Measurements from ENCODE around the gene DOCK4.

The DOCK4 gene

DNA sequence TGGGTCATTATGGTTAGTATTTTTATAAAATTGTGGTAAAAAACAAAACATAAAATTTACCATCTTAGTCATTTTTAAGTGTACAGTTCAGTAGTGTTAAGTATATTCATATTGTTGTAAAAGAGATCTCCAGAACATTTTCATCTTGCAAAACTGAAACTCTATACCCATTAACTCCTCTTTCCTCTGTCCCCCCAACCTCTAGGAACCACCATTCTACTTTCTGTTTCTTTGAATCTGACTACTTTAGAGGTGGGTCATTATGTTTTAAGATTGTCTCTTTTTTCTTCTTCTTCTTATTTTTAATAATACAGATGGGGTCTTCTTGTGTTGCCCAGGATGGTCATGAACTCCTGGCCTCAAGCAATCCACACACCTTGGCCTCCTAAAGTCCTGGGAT lies 84.1 kb downstream of the DOCK4 start:
- DNase-seq: no peak
- Histone ChIP-seq H3K27ac (no peak overlapping the region), H3K9me3 (ENCODE audit: severe bottlenecking) (no peaks in the 10 kb centered on the region), H3K4me3 (ENCODE audit: low read depth, low read length) (no peak overlapping the region), H3K36me3 (no peaks in the 10 kb centered on the region), H3K27me3 (ENCODE audit: insufficient read depth, low read depth, severe bottlenecking) (no peaks in the 10 kb centered on the region)
- TF ChIP-seq, protein P1, sequence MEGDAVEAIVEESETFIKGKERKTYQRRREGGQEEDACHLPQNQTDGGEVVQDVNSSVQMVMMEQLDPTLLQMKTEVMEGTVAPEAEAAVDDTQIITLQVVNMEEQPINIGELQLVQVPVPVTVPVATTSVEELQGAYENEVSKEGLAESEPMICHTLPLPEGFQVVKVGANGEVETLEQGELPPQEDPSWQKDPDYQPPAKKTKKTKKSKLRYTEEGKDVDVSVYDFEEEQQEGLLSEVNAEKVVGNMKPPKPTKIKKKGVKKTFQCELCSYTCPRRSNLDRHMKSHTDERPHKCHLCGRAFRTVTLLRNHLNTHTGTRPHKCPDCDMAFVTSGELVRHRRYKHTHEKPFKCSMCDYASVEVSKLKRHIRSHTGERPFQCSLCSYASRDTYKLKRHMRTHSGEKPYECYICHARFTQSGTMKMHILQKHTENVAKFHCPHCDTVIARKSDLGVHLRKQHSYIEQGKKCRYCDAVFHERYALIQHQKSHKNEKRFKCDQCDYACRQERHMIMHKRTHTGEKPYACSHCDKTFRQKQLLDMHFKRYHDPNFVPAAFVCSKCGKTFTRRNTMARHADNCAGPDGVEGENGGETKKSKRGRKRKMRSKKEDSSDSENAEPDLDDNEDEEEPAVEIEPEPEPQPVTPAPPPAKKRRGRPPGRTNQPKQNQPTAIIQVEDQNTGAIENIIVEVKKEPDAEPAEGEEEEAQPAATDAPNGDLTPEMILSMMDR (IDR thresholded peaks at IDR 0.05; ENCODE audit: low read depth, low read length): no peak

DNA sequence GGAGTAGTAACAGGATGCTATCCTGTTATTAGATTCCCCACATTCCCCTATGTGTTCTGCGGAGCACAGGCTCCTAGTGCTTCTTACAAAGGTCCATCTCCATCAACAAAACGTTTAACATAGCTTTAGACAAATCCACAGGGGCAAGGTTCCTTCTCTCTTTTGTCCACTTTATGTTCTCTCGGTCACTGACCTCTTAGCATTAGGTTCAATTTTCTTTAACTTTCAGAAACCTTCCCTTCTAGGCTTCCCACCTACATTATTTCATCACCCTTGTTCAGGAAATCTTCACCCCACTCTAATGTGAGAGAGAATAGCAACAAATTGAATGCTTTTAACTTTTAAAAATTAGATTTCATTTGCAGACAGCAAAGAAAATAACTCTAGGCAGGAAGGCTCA lies 84.9 kb downstream of the DOCK4 start:
- no peaks in the 10 kb centered on the region for H3K27me3 ChIP-seq (ENCODE audit: insufficient read depth, low read depth, severe bottlenecking)
- no peak for DNase-seq
- no peaks in the 10 kb centered on the region for H3K9me3 ChIP-seq (ENCODE audit: severe bottlenecking)
- H3K4me3 ChIP-seq (ENCODE audit: low read depth, low read length): no peak overlapping the region
- no peak overlapping the region for H3K27ac ChIP-seq
- TF ChIP-seq, protein P1 (IDR thresholded peaks at IDR 0.05; ENCODE audit: low read depth, low read length): no peak
- no peaks in the 10 kb centered on the region for H3K36me3 ChIP-seq

DNA sequence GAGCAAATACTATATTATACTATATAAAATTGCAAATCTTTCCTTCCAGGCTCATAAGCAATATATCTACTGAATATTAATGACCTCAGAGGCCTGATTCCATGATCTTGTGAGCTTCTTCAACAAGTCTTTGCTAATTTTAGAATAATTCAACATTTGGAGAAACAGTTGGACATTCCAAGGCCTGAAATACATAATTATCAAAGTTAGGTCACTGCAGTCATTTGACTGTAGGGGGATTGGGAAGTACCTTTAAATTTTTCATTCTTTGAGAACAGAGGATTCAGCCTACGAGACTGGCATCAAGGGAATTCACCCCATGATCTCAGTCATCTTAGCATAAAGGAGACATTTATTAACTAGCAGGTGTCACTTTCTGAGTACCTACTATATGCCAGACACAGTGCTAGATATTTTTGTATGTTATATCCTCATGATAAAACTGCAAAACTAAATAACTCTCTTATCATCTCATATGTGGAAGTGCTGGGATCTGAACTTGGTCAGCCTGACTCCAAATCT lies 85.4 kb downstream of the DOCK4 start:
- no peak for DNase-seq
- Histone ChIP-seq H3K27ac (no peak overlapping the region), H3K36me3 (no peaks in the 10 kb centered on the region), H3K9me3 (ENCODE audit: severe bottlenecking) (no peaks in the 10 kb centered on the region), H3K27me3 (ENCODE audit: insufficient read depth, low read depth, severe bottlenecking) (no peaks in the 10 kb centered on the region), H3K4me3 (ENCODE audit: low read depth, low read length) (no peak overlapping the region)
- TF ChIP-seq, protein P1 (IDR thresholded peaks at IDR 0.05; ENCODE audit: low read depth, low read length): no peak

DNA sequence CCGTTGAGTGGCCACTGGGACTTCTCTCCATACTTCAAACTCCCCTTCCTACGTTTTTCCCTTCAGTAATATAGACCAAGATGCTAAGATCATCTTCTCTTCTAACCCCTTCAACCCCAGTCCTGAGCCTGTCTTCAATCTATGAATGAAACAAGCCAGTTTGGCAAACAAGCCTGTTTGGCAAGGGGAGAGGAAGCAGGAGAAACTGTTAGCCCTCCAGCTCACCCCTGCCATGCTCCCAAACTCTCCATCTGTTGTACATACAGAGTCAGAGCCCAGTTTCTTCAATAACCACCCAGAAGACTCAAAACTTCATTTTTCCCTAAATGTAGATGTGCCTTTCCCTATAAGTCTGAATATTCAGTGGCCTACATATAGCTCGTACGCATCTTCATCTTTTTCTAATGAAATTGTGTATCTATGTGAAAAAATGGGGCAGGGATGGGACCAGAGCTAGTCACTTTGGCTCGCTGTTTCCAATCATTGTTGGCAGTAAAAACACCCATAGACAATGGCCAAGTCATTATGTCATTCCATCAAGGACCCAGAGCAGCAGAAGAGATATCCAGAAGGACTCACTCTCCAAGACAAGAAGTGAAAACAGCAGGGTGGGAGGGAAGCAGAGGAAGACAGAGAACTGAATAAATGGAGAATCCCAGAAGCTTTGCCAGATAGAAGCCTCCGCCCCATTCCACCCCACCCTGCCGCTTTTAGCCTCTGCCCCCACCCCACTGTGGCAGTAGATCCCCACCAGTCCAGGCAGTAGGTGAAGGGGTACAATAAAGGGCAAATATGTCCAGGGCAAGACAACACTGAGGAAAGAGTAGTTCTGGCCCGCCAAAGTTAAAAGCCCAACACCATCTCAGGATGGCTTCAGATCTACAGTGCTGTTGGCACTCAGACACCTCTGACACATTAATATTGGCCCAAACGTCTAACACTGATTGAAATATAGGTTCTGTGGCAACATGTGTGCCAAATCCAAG lies 87.3 kb downstream of the DOCK4 start:
- no peaks in the 10 kb centered on the region for H3K36me3 ChIP-seq
- TF ChIP-seq, protein P1 (IDR thresholded peaks at IDR 0.05; ENCODE audit: low read depth, low read length): no peak
- H3K27me3 ChIP-seq (ENCODE audit: insufficient read depth, low read depth, severe bottlenecking): no peaks in the 10 kb centered on the region
- no peaks in the 10 kb centered on the region for H3K9me3 ChIP-seq (ENCODE audit: severe bottlenecking)
- DNase-seq: no peak
- H3K4me3 ChIP-seq (ENCODE audit: low read depth, low read length): no peak overlapping the region
- H3K27ac ChIP-seq: no peak overlapping the region

DNA sequence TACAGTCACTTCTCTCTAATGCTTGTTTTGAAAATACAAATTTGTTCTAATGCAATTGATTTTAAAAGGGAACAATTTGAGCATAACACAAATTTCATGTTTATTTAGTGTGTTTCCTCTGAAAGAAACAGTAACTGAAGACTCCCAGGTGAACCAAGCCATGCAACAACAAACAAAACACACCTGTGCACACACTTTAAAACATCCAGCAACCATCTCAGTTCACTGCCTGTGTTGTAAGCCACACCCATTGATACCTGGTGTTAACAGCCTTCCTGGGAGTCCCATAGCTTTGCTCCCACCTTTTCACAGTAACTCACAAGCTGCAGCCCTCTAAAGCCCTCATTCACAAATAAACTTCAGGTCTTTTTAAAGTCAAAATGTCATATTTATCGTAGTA lies 89.3 kb downstream of the DOCK4 start:
- Histone ChIP-seq H3K9me3 (ENCODE audit: severe bottlenecking) (no peaks in the 10 kb centered on the region), H3K27me3 (ENCODE audit: insufficient read depth, low read depth, severe bottlenecking) (no peaks in the 10 kb centered on the region), H3K4me3 (ENCODE audit: low read depth, low read length) (no peak overlapping the region), H3K27ac (no peak overlapping the region), H3K36me3 (no peaks in the 10 kb centered on the region)
- TF ChIP-seq, protein P1 (IDR thresholded peaks at IDR 0.05; ENCODE audit: low read depth, low read length): no peak
- DNase-seq: no peak

Data from WERI-Rb-1 (cell line).